Measurements from ENCODE around the gene ZNF155.

ZNF155 gene

GRCh38 chr19:44002566-44003460 lies 18.8 kb downstream of the ZNF155 start, which contains the start of gene ZNF230 (continued):
- TF ChIP-seq ZNF639 (tag by site-specific recombination; IDR thresholded peaks at IDR 0.05), result peak; percentile 76; the same call in 1 of the 2 replicates
- TF ChIP-seq YY2 (tag by site-specific recombination; IDR thresholded peaks at IDR 0.05), result peak; percentile 99
- peak; percentile 50; the same call in 1 of the 2 replicates for TF ChIP-seq ZNF341 (tag by site-specific recombination; IDR thresholded peaks at IDR 0.05; ENCODE audit: low read depth)
- peak; percentile 57; the same call in 1 of the 2 replicates for TF ChIP-seq ZNF610 (tag by site-specific recombination; IDR thresholded peaks at IDR 0.05; ENCODE audit: borderline replicate concordance)
- peak; percentile 43; the same call in 1 of the 2 replicates for TF ChIP-seq ZNF398 (tag by site-specific recombination; IDR thresholded peaks at IDR 0.05)
- TF ChIP-seq SP3 (tag by site-specific recombination; IDR thresholded peaks at IDR 0.05), result peak; percentile 89
- peak; percentile 65; the same call in 1 of the 2 replicates for TF ChIP-seq OVOL3 (tag by site-specific recombination; IDR thresholded peaks at IDR 0.05)
- TF ChIP-seq ZFHX2 (tag by site-specific recombination; conservative IDR thresholded peaks at IDR 0.05), result peak; percentile 4
- 0 out of 2 replicates have a peak, but pooled peaks have one; percentile 51 for TF ChIP-seq PRDM4 (tag by site-specific recombination; IDR thresholded peaks at IDR 0.05)
- peak; percentile 61; the same call in 1 of the 2 replicates for TF ChIP-seq ZSCAN30 (tag by site-specific recombination; IDR thresholded peaks at IDR 0.05)
- no peak for TF ChIP-seq ZNF37A (tag by site-specific recombination; IDR thresholded peaks at IDR 0.05)
- TF ChIP-seq SCRT2 (tag by site-specific recombination; IDR thresholded peaks at IDR 0.05), result peak; percentile 84
- TF ChIP-seq MYNN (tag by site-specific recombination; IDR thresholded peaks at IDR 0.05; ENCODE audit: borderline replicate concordance), result peak; percentile 56; the same call in 1 of the 2 replicates
- 0 out of 2 replicates have a peak, but pooled peaks have one; percentile 20 for TF ChIP-seq ZNF146 (tag by site-specific recombination; IDR thresholded peaks at IDR 0.05)
- TF ChIP-seq ZNF558 (tag by site-specific recombination; IDR thresholded peaks at IDR 0.05), result peak; percentile 12
- peak; percentile 88 for TF ChIP-seq ZXDB (tag by site-specific recombination; IDR thresholded peaks at IDR 0.05)
- peak; percentile 54; the same call in 1 of the 2 replicates for TF ChIP-seq ZNF394 (tag by site-specific recombination; IDR thresholded peaks at IDR 0.05; ENCODE audit: borderline replicate concordance)
- no peak for TF ChIP-seq ZNF211 (tag by site-specific recombination; IDR thresholded peaks at IDR 0.05; ENCODE audit: low read depth)
- peak; percentile 32; the same call in 1 of the 2 replicates for TF ChIP-seq ZNF768 (tag by site-specific recombination; IDR thresholded peaks at IDR 0.05)
- TF ChIP-seq SP7 (tag by site-specific recombination; IDR thresholded peaks at IDR 0.05), result peak; percentile 78
- 0 out of 2 replicates have a peak, but pooled peaks have one; percentile 53 for TF ChIP-seq ZNF416 (tag by site-specific recombination; IDR thresholded peaks at IDR 0.05)
- TF ChIP-seq KLF16 (tag by site-specific recombination; IDR thresholded peaks at IDR 0.05), result peak; percentile 33
- peak; percentile 74 for TF ChIP-seq GLIS2 (tag by site-specific recombination; IDR thresholded peaks at IDR 0.05)
- TF ChIP-seq GLI2 (tag by site-specific recombination; IDR thresholded peaks at IDR 0.05; ENCODE audit: borderline replicate concordance, low read depth), result no peak
- TF ChIP-seq BCL11A (tag by site-specific recombination; IDR thresholded peaks at IDR 0.05; ENCODE audit: low read depth), result peak; percentile 34; the same call in 1 of the 2 replicates
- peak; percentile 60 for TF ChIP-seq ZBTB26 (tag by site-specific recombination; optimal IDR thresholded peaks at IDR 0.05)
- TF ChIP-seq ZNF785 (tag by site-specific recombination; IDR thresholded peaks at IDR 0.05), result no peak; the same call in 1 of the 2 replicates
- TF ChIP-seq ZNF362 (tag by site-specific recombination; IDR thresholded peaks at IDR 0.05), result peak; percentile 94
- peak; percentile 76; the same call in 1 of the 2 replicates for TF ChIP-seq ZNF548 (tag by site-specific recombination; IDR thresholded peaks at IDR 0.05)
- TF ChIP-seq HOXA7 (CRISPR knock-in tag; IDR thresholded peaks at IDR 0.05; ENCODE audit: borderline replicate concordance), result no peak
- peak; percentile 100 for TF ChIP-seq ZSCAN16 (tag by site-specific recombination; IDR thresholded peaks at IDR 0.05)
- peak; percentile 95 for TF ChIP-seq IKZF3 (tag by site-specific recombination; IDR thresholded peaks at IDR 0.05)
